HCT116 (cell line): ENCODE measurements around the gene AFAP1L2. TPM values are rescaled to one million over a fixed set of nuclear protein-coding genes. Genes with fewer than 3 reads are reported as not detected.

ENCODE experiments used
- ATAC-seq: fragments of 200-7000 bp; cut with Tn5 transposase; 2 replicates; pipeline ENCODE4 v1.9.1; 2020; ENCODE audit warnings: mild to moderate bottlenecking, moderate library complexity
- BruUV-seq: library from RNA; stranded (reverse); fragments of 400-500 nt; replicated peaks from 2 replicates; lab custom pipeline; 2021; lab: Mats Ljungman, UMichigan
- CTCF ChIA-PET: fragments of 300-600 bp; sonication (Branson Sonifier 250); formaldehyde crosslinking; loops from one replicate; lab custom pipeline; 2021; ENCODE audit warnings: antibody characterized with exemption; lab: Charles Lee
- POLR2A ChIA-PET: fragments of 300-600, 350-600 bp; sonication (Branson Sonifier 250); formaldehyde crosslinking; loops from one replicate; lab custom pipeline; 2021; ENCODE audit warnings: antibody characterized with exemption; lab: Charles Lee
- RAD21 ChIA-PET, 2 experiments: fragments of 300-600 bp; sonication (Branson Sonifier 250); formaldehyde crosslinking; loops; one replicate each; lab custom pipeline; 2023; ENCODE audit warnings: low total read pairs in 2 of 2; ENCODE audit not compliant: uncharacterized antibody in 2 of 2, unreplicated experiment in 2 of 2, low non-redundant PET in 1 of 2; lab: Charles Lee
- DNase-seq: peaks from one replicate; pipeline ENCODE4 v3.0.0-alpha.2; 2010; ENCODE audit warnings: low read depth, low spot score
- H2AFZ ChIP-seq: fragments of 200-600 bp; shearing (Covaris generic), sonication (generic); 2 replicates; pipeline ENCODE4 v1.6.1; 2017; ENCODE audit warnings: low read depth, mixed run types, mixed read lengths, antibody characterized with exemption, low read length; ENCODE audit not compliant: poor library complexity, severe bottlenecking
- H3K27ac ChIP-seq: 2 replicates; pipeline ENCODE4 v1.5.1; 2012; ENCODE audit warnings: low read depth, low read length
- H3K27me3 ChIP-seq: fragments of 200-600 bp; sonication (generic); 2 replicates; pipeline ENCODE4 v1.6.1; 2016; ENCODE audit warnings: mixed run types, low read length, mixed read lengths; ENCODE audit not compliant: insufficient read depth
- H3K36me3 ChIP-seq, 2 experiments: fragments of 200-500 bp in 1 of 2; fragments of 200-600 bp in 1 of 2; sonication (Bioruptor generic) in 1 of 2; sonication (generic) in 1 of 2; 2 replicates each; pipeline versions ENCODE4 v1.5.1 to v1.6.1; 2014 to 2016; ENCODE audit warnings: low read length in 2 of 2, inconsistent platforms in 1 of 2, mixed read lengths in 1 of 2, mixed run types in 1 of 2; ENCODE audit not compliant: insufficient read depth in 2 of 2, control insufficient read depth in 1 of 2
- H3K4me1 ChIP-seq, 2 experiments: fragments of 200-600 bp in 1 of 2; sonication (generic) in 1 of 2; 2 replicates each; pipeline versions ENCODE4 v1.5.1 to v1.6.1; 2012 to 2017; ENCODE audit warnings: low read length in 2 of 2, inconsistent platforms in 1 of 2, mild to moderate bottlenecking in 1 of 2, mixed read lengths in 1 of 2, mixed run types in 1 of 2, moderate library complexity in 1 of 2; ENCODE audit not compliant: insufficient read depth in 2 of 2, control insufficient read depth in 1 of 2
- H3K4me2 ChIP-seq: fragments of 200-600 bp; sonication (generic); 2 replicates; pipeline ENCODE4 v1.6.1; 2017; ENCODE audit warnings: mixed run types, low read length, mixed read lengths
- H3K4me3 ChIP-seq, 2 experiments: fragments of 200-600 bp in 1 of 2; sonication (generic) in 1 of 2; replicated peaks in 1 of 2; 2 replicates each; pipeline ENCODE4 v1.5.1; 2011 to 2016; ENCODE audit warnings: low read length in 2 of 2, control low read depth in 1 of 2, low read depth in 1 of 2, mild to moderate bottlenecking in 1 of 2, mixed read lengths in 1 of 2, mixed run types in 1 of 2
- H3K79me2 ChIP-seq: fragments of 200-600 bp; sonication (generic); 2 replicates; pipeline ENCODE4 v1.6.1; 2017; ENCODE audit warnings: mild to moderate bottlenecking, mixed run types, low read length, moderate library complexity, mixed read lengths; ENCODE audit not compliant: insufficient read depth
- H3K9ac ChIP-seq: fragments of 200-600 bp; sonication (generic); 2 replicates; pipeline ENCODE4 v1.6.1; 2016; ENCODE audit warnings: low read length, mixed read lengths
- H3K9me2 ChIP-seq: fragments of 200-600 bp; sonication (generic), shearing (Covaris generic); 2 replicates; pipeline ENCODE4 v1.6.1; 2017; ENCODE audit warnings: mixed run types, mild to moderate bottlenecking, moderate library complexity; ENCODE audit not compliant: insufficient read depth
- H3K9me3 ChIP-seq, 2 experiments: fragments of 200-500 bp in 1 of 2; fragments of 200-600 bp in 1 of 2; sonication (Bioruptor generic) in 1 of 2; sonication (generic) in 1 of 2; 2 replicates each; pipeline ENCODE4 v1.6.1; 2014 to 2017; ENCODE audit warnings: low read length in 2 of 2, mixed read lengths in 2 of 2, inconsistent platforms in 1 of 2, low read depth in 1 of 2, mild to moderate bottlenecking in 1 of 2, mixed run types in 1 of 2, moderate library complexity in 1 of 2; ENCODE audit not compliant: control insufficient read depth in 1 of 2, insufficient read depth in 1 of 2
- H4K20me1 ChIP-seq: fragments of 200-600 bp; sonication (generic), shearing (Covaris generic); 2 replicates; pipeline ENCODE4 v1.6.1; 2017; ENCODE audit warnings: mixed run types, mild to moderate bottlenecking, moderate library complexity; ENCODE audit not compliant: insufficient read depth
- CBX3 ChIP-seq: IDR thresholded peaks from 2 replicates; pipeline ENCODE4 v1.6.1; 2012; ENCODE audit warnings: low read depth
- CEBPB ChIP-seq: IDR thresholded peaks from 2 replicates; pipeline ENCODE4 v1.6.1; 2012; ENCODE audit warnings: low read depth
- ELF1 ChIP-seq: IDR thresholded peaks from 2 replicates; pipeline ENCODE4 v1.6.1; 2012; ENCODE audit warnings: low read depth, borderline replicate concordance
- EZH2 ChIP-seq: fragments of 200-600 bp; sonication (generic); IDR thresholded peaks from 2 replicates; pipeline ENCODE4 v1.6.1; 2017; ENCODE audit warnings: antibody characterized with exemption, mixed run types
- FOSL1 ChIP-seq: IDR thresholded peaks from 2 replicates; pipeline ENCODE4 v1.6.1; 2012; ENCODE audit warnings: low read depth
- JUND ChIP-seq: IDR thresholded peaks from 2 replicates; pipeline ENCODE4 v1.6.1; 2012
- POLR2A ChIP-seq: IDR thresholded peaks from 2 replicates; pipeline ENCODE4 v1.7.0; 2011; ENCODE audit warnings: borderline replicate concordance; ENCODE audit not compliant: insufficient read depth, insufficient read length; ENCODE audit errors: extremely low read depth
- POLR2AphosphoS5 ChIP-seq: IDR thresholded peaks from 2 replicates; pipeline ENCODE4 v1.6.1; 2011; ENCODE audit warnings: mild to moderate bottlenecking, low read depth, low read length, moderate library complexity
- RAD21 ChIP-seq: IDR thresholded peaks from 2 replicates; pipeline ENCODE4 v1.6.1; 2012; ENCODE audit warnings: low read depth, mild to moderate bottlenecking
- SIN3A ChIP-seq: IDR thresholded peaks from 2 replicates; pipeline ENCODE4 v1.6.1; 2012; ENCODE audit warnings: low read depth
- SP1 ChIP-seq: IDR thresholded peaks from 2 replicates; pipeline ENCODE4 v1.6.1; 2012; ENCODE audit warnings: low read depth
- SRF ChIP-seq: IDR thresholded peaks from 2 replicates; pipeline ENCODE4 v1.6.1; 2012; ENCODE audit warnings: low read depth
- ZNF274 ChIP-seq: fragments of 200-500 bp; sonication (Bioruptor generic); IDR thresholded peaks from 2 replicates; pipeline ENCODE4 v1.6.1; 2014; ENCODE audit warnings: mild to moderate bottlenecking, low read depth, low read length, inconsistent platforms
- intact Hi-C: fragments of 100-400 bp; cut with micrococcal nuclease; formaldehyde crosslinking; loops from 2 replicates; pipeline ENCODE4 v1.10.0; 2022
- total RNA-seq: library from RNA; stranded (reverse); gene quantifications from one replicate; pipeline ENCODE4 v1.2.1, GENCODE V29; 2021; ENCODE audit not compliant: unreplicated experiment
- TF ChIP-seq, protein P1 (sequence below): IDR thresholded peaks from 2 replicates; pipeline ENCODE4 v1.6.1; 2011; ENCODE audit warnings: mild to moderate bottlenecking, low read length, moderate library complexity; ENCODE audit not compliant: insufficient replicate concordance; ENCODE audit errors: extremely low read depth
- TF ChIP-seq, protein P2 (sequence below): IDR thresholded peaks from 2 replicates; pipeline ENCODE4 v1.6.1; 2012

AFAP1L2 gene
- total RNA-seq, 1 experiment from 2014 or later, result 0.93 TPM

DNA sequence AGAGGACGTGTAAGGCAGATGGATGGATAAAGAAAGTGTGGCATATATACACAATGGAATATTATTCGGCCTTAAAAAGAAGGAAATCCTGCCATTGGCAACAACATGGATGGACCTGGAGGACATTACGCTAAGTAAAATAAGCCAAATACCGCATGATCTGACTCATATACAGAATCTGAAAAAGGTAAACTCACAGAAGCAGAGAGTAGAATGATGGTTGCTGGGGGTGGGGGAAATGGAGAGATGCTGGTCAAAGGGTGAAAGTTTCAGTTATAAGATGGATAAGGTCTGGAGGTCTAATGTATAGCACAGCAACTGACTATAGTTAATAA is 36.3 kb downstream of the AFAP1L2 start:
- Histone ChIP-seq H3K4me2 (no peak overlapping the region), H3K9me3 (no peaks in the 10 kb centered on the region), H3K27me3 (no peaks in the 10 kb centered on the region), H3K79me2 (no peaks in the 10 kb centered on the region), H3K4me1 (no peaks in the 10 kb centered on the region), H3K36me3 (no peaks in the 10 kb centered on the region), H3K9me2 (no peaks in the 10 kb centered on the region), H2AFZ (no peak overlapping the region), H3K9ac (no peak overlapping the region), H3K27ac (no peak overlapping the region), H4K20me1 (no peaks in the 10 kb centered on the region), H3K4me3 (no peak overlapping the region)
- intact Hi-C loops, result no loop called here
- TF ChIP-seq RAD21 (no peak), POLR2A (no peak), ELF1 (no peak), SIN3A (no peak), SRF (no peak), CBX3 (no peak), SP1 (no peak), FOSL1 (no peak), CEBPB (no peak), EZH2 (no peak), ZNF274 (no peak), POLR2AphosphoS5 (no peak), JUND (no peak)
- TF ChIP-seq, protein P1, sequence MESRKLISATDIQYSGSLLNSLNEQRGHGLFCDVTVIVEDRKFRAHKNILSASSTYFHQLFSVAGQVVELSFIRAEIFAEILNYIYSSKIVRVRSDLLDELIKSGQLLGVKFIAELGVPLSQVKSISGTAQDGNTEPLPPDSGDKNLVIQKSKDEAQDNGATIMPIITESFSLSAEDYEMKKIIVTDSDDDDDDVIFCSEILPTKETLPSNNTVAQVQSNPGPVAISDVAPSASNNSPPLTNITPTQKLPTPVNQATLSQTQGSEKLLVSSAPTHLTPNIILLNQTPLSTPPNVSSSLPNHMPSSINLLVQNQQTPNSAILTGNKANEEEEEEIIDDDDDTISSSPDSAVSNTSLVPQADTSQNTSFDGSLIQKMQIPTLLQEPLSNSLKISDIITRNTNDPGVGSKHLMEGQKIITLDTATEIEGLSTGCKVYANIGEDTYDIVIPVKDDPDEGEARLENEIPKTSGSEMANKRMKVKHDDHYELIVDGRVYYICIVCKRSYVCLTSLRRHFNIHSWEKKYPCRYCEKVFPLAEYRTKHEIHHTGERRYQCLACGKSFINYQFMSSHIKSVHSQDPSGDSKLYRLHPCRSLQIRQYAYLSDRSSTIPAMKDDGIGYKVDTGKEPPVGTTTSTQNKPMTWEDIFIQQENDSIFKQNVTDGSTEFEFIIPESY, result no peak
- TF ChIP-seq, protein P2, sequence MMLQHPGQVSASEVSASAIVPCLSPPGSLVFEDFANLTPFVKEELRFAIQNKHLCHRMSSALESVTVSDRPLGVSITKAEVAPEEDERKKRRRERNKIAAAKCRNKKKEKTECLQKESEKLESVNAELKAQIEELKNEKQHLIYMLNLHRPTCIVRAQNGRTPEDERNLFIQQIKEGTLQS, result no peak
- CTCF ChIA-PET, result no interaction called here
- POLR2A ChIA-PET, result no interaction called here
- DNase-seq (no peak), ATAC-seq (no peak)
- BruUV-seq, result no TSS peak
- RAD21 ChIA-PET, result no interaction called here
